ENCODE results near the gene MFAP1. TPM values are rescaled to one million over a fixed set of nuclear protein-coding genes. Genes with fewer than 3 reads are reported as not detected.
"Not testable (repeated sequence)": the region's sequence is repeated elsewhere in the genome, so short reads cannot be mapped to it uniquely, and the experiment has no call there.

Gene MFAP1
- total and polyA plus RNA-seq, 3 donors from 2014 or later: 22.5 to 29.2 (median 28.6) TPM

GRCh38 chr15:43852607-43853006 lies 28.1 kb upstream of the MFAP1 start:
- Histone ChIP-seq H3K36me3 (ENCODE audit: low read depth, missing control alignments) (no peaks in the 10 kb centered on the region), H3K4me1 (no peaks in the 10 kb centered on the region), H3K4me3 (no peak overlapping the region), H3K27ac (no peak overlapping the region), H3K9me3 (no peaks in the 10 kb centered on the region), H3K27me3 (no peaks in the 10 kb centered on the region)
- no peak for TF ChIP-seq CTCF (IDR thresholded peaks at IDR 0.05)
- no peak for TF ChIP-seq POLR2A (IDR thresholded peaks at IDR 0.05)
- intact Hi-C loops (cut with DNase I; ENCODE audit: low total_unique reads): no loop called here
- no peak for DNase-seq
- WGBS, 2 donors: 93 to 94% methylated on average over 4 of the region's 4 CpGs

- Histone ChIP-seq H3K36me3 (ENCODE audit: low read depth, missing control alignments) (no peaks in the 10 kb centered on the region), H3K27me3 (no peaks in the 10 kb centered on the region), H3K4me1 (no peaks in the 10 kb centered on the region), H3K27ac (no peak overlapping the region), H3K9me3 (no peaks in the 10 kb centered on the region), H3K4me3 (no peak overlapping the region)
- intact Hi-C loops (cut with DNase I; ENCODE audit: low total_unique reads): no loop called here
- no peak for TF ChIP-seq CTCF (IDR thresholded peaks at IDR 0.05)
- TF ChIP-seq POLR2A (IDR thresholded peaks at IDR 0.05): no peak
- 95 to 96% methylated on average over 3 of the region's 3 CpGs for WGBS, 2 donors
- no peak for DNase-seq
Measured at GRCh38 chr15:43851251-43851650, 26.8 kb upstream of the MFAP1 start.

DNA sequence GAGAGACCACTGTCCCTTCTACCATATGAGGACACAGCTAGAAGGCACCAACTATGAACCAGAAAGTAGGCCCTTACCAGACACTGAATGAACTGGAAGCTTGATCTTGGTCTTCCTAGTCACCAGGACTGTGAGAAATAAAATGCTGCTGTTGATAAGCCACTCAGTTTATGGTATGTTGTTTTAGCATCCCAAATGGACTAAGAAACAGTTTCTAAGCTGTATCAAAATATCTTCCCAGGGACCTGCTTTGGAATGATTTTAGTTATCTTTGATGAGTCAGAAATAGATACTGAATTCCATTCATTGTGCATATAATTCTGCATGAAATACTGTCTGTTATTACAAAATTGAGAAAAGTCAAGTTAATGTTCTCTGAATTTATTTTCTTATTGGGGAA lies 20.9 kb upstream of the MFAP1 start:
- H3K9me3 ChIP-seq: no peaks in the 10 kb centered on the region
- no peak overlapping the region for H3K4me3 ChIP-seq
- H3K27ac ChIP-seq: no peak overlapping the region
- H3K27me3 ChIP-seq: no peaks in the 10 kb centered on the region
- H3K36me3 ChIP-seq (ENCODE audit: low read depth, missing control alignments): no peaks in the 10 kb centered on the region
- no peaks in the 10 kb centered on the region for H3K4me1 ChIP-seq
- intact Hi-C loops (cut with DNase I; ENCODE audit: low total_unique reads): no loop called here
- no peak for TF ChIP-seq POLR2A (IDR thresholded peaks at IDR 0.05)
- no peak for TF ChIP-seq CTCF (IDR thresholded peaks at IDR 0.05)
- no peak for DNase-seq

DNA sequence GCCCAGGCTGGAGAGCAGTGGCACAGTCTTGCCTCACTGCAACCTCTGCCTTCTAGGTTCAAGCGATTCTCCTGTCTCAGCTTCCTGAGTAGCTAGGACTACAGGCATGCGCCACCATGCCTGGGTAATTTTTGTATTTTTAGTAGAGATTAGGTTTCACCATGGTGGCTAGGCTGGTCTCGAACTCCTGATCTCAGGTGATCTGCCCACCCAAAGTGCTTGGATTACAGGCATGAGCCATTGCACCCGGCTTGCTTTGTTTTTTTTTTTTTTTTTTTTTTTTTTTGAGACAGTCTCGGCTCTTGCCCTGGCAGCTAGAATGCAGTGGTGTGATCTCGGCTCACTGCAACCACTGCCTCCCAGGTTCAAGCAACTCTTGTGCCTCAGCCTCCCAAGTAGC lies 8.0 kb upstream of the MFAP1 start:
- DNase-seq; H3K27ac ChIP-seq; H3K4me1 ChIP-seq; intact Hi-C loops (cut with DNase I; ENCODE audit: low total_unique reads); H3K9me3 ChIP-seq; H3K36me3 ChIP-seq (ENCODE audit: low read depth, missing control alignments); H3K4me3 ChIP-seq; H3K27me3 ChIP-seq: not testable (repeated sequence)
- WGBS, 2 donors: 89 to 91% methylated on average over 6 of the region's 6 CpGs

- WGBS, 2 donors: 92 to 95% methylated on average over 14 of the region's 14 CpGs
- H3K4me3 ChIP-seq; H3K4me1 ChIP-seq; H3K36me3 ChIP-seq (ENCODE audit: low read depth, missing control alignments); DNase-seq; intact Hi-C loops (cut with DNase I; ENCODE audit: low total_unique reads); H3K9me3 ChIP-seq; H3K27ac ChIP-seq; H3K27me3 ChIP-seq: not testable (repeated sequence)
Measured at GRCh38 chr15:43831519-43832052, 7.1 kb upstream of the MFAP1 start.

DNA sequence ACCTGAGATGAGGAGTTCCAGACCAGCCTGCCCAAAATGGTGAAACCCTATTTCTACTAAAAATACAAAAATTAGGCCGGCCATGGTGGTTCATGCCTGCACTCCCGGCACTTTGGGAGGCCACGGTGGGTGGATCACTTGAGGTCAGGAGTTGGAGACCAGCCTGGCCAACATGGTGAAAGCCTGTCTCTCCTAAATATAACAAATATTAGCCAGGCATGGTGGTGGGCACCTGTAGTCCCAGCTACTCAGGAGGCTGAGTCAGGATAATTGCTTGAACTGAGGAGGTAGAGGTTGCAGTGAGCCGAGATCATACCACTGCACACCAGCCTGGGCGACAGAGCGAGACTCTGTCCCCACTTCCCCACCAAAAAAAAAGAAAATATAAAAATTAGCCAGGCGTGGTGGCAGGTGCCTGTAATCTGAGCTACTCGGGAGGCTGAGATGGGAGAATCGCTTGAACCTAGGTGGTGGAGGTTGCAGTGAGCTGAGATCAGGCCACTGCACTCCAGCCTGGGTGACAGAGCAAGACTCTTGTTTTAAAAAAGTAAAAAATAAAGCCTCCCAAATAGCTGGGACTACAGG lies 6.3 kb upstream of the MFAP1 start:
- DNase-seq; H3K4me3 ChIP-seq; H3K9me3 ChIP-seq; H3K36me3 ChIP-seq (ENCODE audit: low read depth, missing control alignments); H3K27me3 ChIP-seq; H3K27ac ChIP-seq; intact Hi-C loops (cut with DNase I; ENCODE audit: low total_unique reads); H3K4me1 ChIP-seq: not testable (repeated sequence)
- WGBS, 2 donors: 95 to 96% methylated on average over 9 of the region's 9 CpGs

GRCh38 chr15:43829951-43830540 lies 5.6 kb upstream of the MFAP1 start:
- intact Hi-C loops (cut with DNase I; ENCODE audit: low total_unique reads); DNase-seq; H3K27me3 ChIP-seq; H3K4me3 ChIP-seq; H3K36me3 ChIP-seq (ENCODE audit: low read depth, missing control alignments); H3K27ac ChIP-seq; H3K9me3 ChIP-seq; H3K4me1 ChIP-seq: not testable (repeated sequence)
- 91 to 97% methylated on average over 9 of the region's 9 CpGs for WGBS, 2 donors
